Ishikawa (cell line): ENCODE results near the gene SH3TC1.

Experiments
- CEBPB ChIP-seq: IDR thresholded peaks from 2 replicates; pipeline ENCODE4 v1.6.1; 2012
- EGR1 ChIP-seq: IDR thresholded peaks from 2 replicates; pipeline ENCODE4 v1.6.1; 2012
- EP300 ChIP-seq: IDR thresholded peaks from 2 replicates; pipeline ENCODE4 v1.6.1; 2012; ENCODE audit warnings: borderline replicate concordance
- FOXM1 ChIP-seq: IDR thresholded peaks from 2 replicates; pipeline ENCODE4 v1.6.1; 2012; ENCODE audit warnings: low read depth, borderline replicate concordance
- NFIC ChIP-seq: IDR thresholded peaks from 2 replicates; pipeline ENCODE4 v1.6.1; 2012
- RAD21 ChIP-seq: IDR thresholded peaks from 2 replicates; pipeline ENCODE4 v1.6.1; 2012; ENCODE audit warnings: low read depth
- TCF12 ChIP-seq: IDR thresholded peaks from 2 replicates; pipeline ENCODE4 v1.6.1; 2012; ENCODE audit warnings: low read depth
- TEAD4 ChIP-seq: IDR thresholded peaks from 2 replicates; pipeline ENCODE4 v1.6.1; 2012
- YY1 ChIP-seq: IDR thresholded peaks from 2 replicates; pipeline ENCODE4 v1.6.1; 2012; ENCODE audit warnings: low read depth
- ZBTB7A ChIP-seq: IDR thresholded peaks from 2 replicates; pipeline ENCODE4 v1.6.1; 2012; ENCODE audit warnings: low read depth
- TF ChIP-seq, protein P1 (sequence below): IDR thresholded peaks from 2 replicates; pipeline ENCODE4 v1.6.1; 2012; ENCODE audit warnings: low read depth, mild to moderate bottlenecking
- TF ChIP-seq, protein P2 (sequence below): IDR thresholded peaks from 2 replicates; pipeline ENCODE4 v1.6.1; 2012

DNA sequence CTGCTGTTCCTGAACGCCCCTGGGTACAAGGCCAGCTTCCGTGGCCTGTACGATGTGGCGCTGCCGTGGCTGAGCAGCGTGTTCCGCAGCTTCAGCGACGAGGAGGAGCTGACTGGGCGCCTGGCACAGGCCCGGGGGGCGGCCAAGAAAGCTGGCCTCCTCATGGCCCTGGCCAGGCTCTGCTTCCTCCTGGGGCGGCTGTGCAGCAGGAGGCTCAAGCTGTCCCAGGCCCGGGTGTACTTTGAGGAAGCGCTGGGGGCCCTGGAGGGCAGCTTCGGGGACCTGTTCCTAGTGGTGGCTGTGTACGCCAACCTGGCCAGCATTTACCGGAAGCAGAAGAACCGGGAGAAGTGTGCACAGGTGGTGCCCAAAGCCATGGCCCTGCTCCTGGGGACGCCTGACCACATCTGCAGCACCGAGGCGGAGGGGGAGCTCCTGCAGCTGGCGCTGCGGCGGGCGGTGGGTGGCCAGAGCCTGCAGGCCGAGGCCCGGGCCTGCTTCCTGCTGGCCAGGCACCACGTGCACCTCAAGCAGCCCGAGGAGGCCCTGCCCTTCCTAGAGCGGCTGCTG lies 28.2 kb downstream of the SH3TC1 start:
- TF ChIP-seq EP300, result no peak
- TF ChIP-seq, protein P1, sequence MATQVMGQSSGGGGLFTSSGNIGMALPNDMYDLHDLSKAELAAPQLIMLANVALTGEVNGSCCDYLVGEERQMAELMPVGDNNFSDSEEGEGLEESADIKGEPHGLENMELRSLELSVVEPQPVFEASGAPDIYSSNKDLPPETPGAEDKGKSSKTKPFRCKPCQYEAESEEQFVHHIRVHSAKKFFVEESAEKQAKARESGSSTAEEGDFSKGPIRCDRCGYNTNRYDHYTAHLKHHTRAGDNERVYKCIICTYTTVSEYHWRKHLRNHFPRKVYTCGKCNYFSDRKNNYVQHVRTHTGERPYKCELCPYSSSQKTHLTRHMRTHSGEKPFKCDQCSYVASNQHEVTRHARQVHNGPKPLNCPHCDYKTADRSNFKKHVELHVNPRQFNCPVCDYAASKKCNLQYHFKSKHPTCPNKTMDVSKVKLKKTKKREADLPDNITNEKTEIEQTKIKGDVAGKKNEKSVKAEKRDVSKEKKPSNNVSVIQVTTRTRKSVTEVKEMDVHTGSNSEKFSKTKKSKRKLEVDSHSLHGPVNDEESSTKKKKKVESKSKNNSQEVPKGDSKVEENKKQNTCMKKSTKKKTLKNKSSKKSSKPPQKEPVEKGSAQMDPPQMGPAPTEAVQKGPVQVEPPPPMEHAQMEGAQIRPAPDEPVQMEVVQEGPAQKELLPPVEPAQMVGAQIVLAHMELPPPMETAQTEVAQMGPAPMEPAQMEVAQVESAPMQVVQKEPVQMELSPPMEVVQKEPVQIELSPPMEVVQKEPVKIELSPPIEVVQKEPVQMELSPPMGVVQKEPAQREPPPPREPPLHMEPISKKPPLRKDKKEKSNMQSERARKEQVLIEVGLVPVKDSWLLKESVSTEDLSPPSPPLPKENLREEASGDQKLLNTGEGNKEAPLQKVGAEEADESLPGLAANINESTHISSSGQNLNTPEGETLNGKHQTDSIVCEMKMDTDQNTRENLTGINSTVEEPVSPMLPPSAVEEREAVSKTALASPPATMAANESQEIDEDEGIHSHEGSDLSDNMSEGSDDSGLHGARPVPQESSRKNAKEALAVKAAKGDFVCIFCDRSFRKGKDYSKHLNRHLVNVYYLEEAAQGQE, result no peak
- no peak for TF ChIP-seq CEBPB
- no peak for TF ChIP-seq FOXM1
- no peak for TF ChIP-seq NFIC
- TF ChIP-seq, protein P2, sequence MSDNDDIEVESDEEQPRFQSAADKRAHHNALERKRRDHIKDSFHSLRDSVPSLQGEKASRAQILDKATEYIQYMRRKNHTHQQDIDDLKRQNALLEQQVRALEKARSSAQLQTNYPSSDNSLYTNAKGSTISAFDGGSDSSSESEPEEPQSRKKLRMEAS, result no peak
- no peak for TF ChIP-seq YY1
- TF ChIP-seq RAD21, result no peak
- TF ChIP-seq EGR1, result no peak
- no peak for TF ChIP-seq ZBTB7A
- no peak for TF ChIP-seq TCF12
- no peak for TF ChIP-seq TEAD4
